Glutamatergic neuron (in vitro differentiated cells): ENCODE results near the gene FZD4. TPM values are rescaled to one million over a fixed set of nuclear protein-coding genes. Genes with fewer than 3 reads are reported as not detected.
"Not testable (repeated sequence)": the region's sequence is repeated elsewhere in the genome, so short reads cannot be mapped to it uniquely, and the experiment has no call there.

Experiments
- DNase-seq: peaks from one replicate; pipeline ENCODE4 v3.0.0; 2022
- H3K27ac Mint-ChIP-seq: one replicate; pipeline ENCODE4 v1.8.0; 2020; ENCODE audit warnings: mild to moderate bottlenecking, mixed read lengths, inconsistent platforms; ENCODE audit not compliant: unreplicated experiment
- H3K27me3 Mint-ChIP-seq: one replicate; pipeline ENCODE4 v1.8.0; 2020; ENCODE audit warnings: mild to moderate bottlenecking, moderate library complexity, mixed read lengths, inconsistent platforms; ENCODE audit not compliant: unreplicated experiment
- H3K36me3 Mint-ChIP-seq: one replicate; pipeline ENCODE4 v1.8.0; 2020; ENCODE audit warnings: mild to moderate bottlenecking, mixed read lengths, inconsistent platforms; ENCODE audit not compliant: unreplicated experiment
- H3K4me1 Mint-ChIP-seq: one replicate; pipeline ENCODE4 v1.8.0; 2020; ENCODE audit warnings: mild to moderate bottlenecking, low read depth, mixed read lengths, inconsistent platforms; ENCODE audit not compliant: unreplicated experiment
- H3K4me3 Mint-ChIP-seq: one replicate; pipeline ENCODE4 v1.8.0; 2020; ENCODE audit warnings: mild to moderate bottlenecking, mixed read lengths, inconsistent platforms; ENCODE audit not compliant: unreplicated experiment
- H3K9me3 Mint-ChIP-seq: one replicate; pipeline ENCODE4 v1.8.0; 2020; ENCODE audit warnings: mild to moderate bottlenecking, moderate library complexity, mixed read lengths, inconsistent platforms; ENCODE audit not compliant: unreplicated experiment
- CTCF ChIP-seq: fragments of 200-600 bp; sonication (generic); IDR thresholded peaks from one replicate; pipeline ENCODE4 v1.5.0; 2021; ENCODE audit not compliant: partially characterized antibody, unreplicated experiment
- long read RNA-seq: library from polyadenylated mRNA; unstranded; transcript quantifications from one replicate; pipeline ENCODE4 v2.0.0, GENCODE V29; 2020; ENCODE audit not compliant: unreplicated experiment
- total RNA-seq: library from RNA; stranded (reverse); fragmentation: NEBNext Ultra II Directional; extraction: Animal tissue kit (Norgen Biotek cat#: 25700); gene quantifications from one replicate; pipeline ENCODE4 v1.2.1, GENCODE V29; 2021; ENCODE audit not compliant: unreplicated experiment

Gene FZD4
- total RNA-seq: 2.0 TPM
- long read RNA-seq, partial matches to known transcripts: 0 of 1 reads
- long read RNA-seq, other reads (novel, unspliced or antisense): 1 of 1 reads

- Mint-ChIP-seq H3K9me3 (peaks cover 10% of the 10 kb centered on the region), H3K27me3 (peaks cover 7% of the 10 kb centered on the region), H3K27ac (peak within 1 kb of the TSS; percentile 90), H3K4me3 (peak within 1 kb of the TSS; percentile 97), H3K36me3 (no peaks in the 10 kb centered on the region), H3K4me1 (peaks cover 2% of the 10 kb centered on the region)
- DNase-seq: peak; percentile 95
- no peak for TF ChIP-seq CTCF
Observed at GRCh38 chr11:86955361-86956120, at the start of gene FZD4. FZD4 (minus strand) TSS chr11:86955395; CDS start chr11:86955085, 310 bp downstream.

- not testable (repeated sequence) for H3K36me3 Mint-ChIP-seq, H3K4me3 Mint-ChIP-seq, H3K27ac Mint-ChIP-seq, H3K9me3 Mint-ChIP-seq, DNase-seq, H3K4me1 Mint-ChIP-seq, H3K27me3 Mint-ChIP-seq
Observed at GRCh38 chr11:87004281-87004680, 49.1 kb upstream of the FZD4 start.

- no peak for DNase-seq
- no peak for TF ChIP-seq CTCF
- Mint-ChIP-seq H3K27ac (no peak overlapping the region), H3K4me1 (no peaks in the 10 kb centered on the region), H3K9me3 (no peaks in the 10 kb centered on the region), H3K27me3 (peaks cover 2% of the 10 kb centered on the region), H3K4me3 (no peak overlapping the region), H3K36me3 (no peaks in the 10 kb centered on the region)
Observed at GRCh38 chr11:87002918-87003317, 47.7 kb upstream of the FZD4 start.

GRCh38 chr11:86999859-87000753, 44.9 kb upstream of the FZD4 start:
- H3K27me3 Mint-ChIP-seq: peaks cover 2% of the 10 kb centered on the region
- no peak for TF ChIP-seq CTCF
- H3K4me3 Mint-ChIP-seq: no peak overlapping the region
- DNase-seq: no peak
- no peaks in the 10 kb centered on the region for H3K9me3 Mint-ChIP-seq
- H3K4me1 Mint-ChIP-seq: no peaks in the 10 kb centered on the region
- no peak overlapping the region for H3K27ac Mint-ChIP-seq
- H3K36me3 Mint-ChIP-seq: no peaks in the 10 kb centered on the region

- Mint-ChIP-seq H3K4me3 (no peak overlapping the region), H3K27me3 (peaks cover 2% of the 10 kb centered on the region), H3K27ac (no peak overlapping the region), H3K9me3 (no peaks in the 10 kb centered on the region), H3K36me3 (no peaks in the 10 kb centered on the region), H3K4me1 (no peaks in the 10 kb centered on the region)
- DNase-seq: no peak
- no peak for TF ChIP-seq CTCF
Observed at GRCh38 chr11:86999388-86999787, 44.2 kb upstream of the FZD4 start.
